Nephron progenitor cell (in vitro differentiated cells): ENCODE results near the gene HSD3B2.
A peak's percentile ranks its signal among the peaks of the same experiment; 100 is the strongest.
"Not testable (repeated sequence)": the region's sequence is repeated elsewhere in the genome, so short reads cannot be mapped to it uniquely, and the experiment has no call there.

Experiments used
- DNase-seq: peaks from one replicate; pipeline ENCODE4 v3.0.0; 2021
- H3K27ac Mint-ChIP-seq: 2 replicates; pipeline ENCODE4 v1.8.0; 2021; ENCODE audit warnings: mild to moderate bottlenecking, moderate library complexity, mixed read lengths
- H3K27me3 Mint-ChIP-seq: 2 replicates; pipeline ENCODE4 v1.8.0; 2021; ENCODE audit warnings: mild to moderate bottlenecking, low read depth, mixed read lengths; ENCODE audit not compliant: poor library complexity
- H3K36me3 Mint-ChIP-seq: 2 replicates; pipeline ENCODE4 v1.8.0; 2021; ENCODE audit warnings: low read depth, mixed read lengths
- H3K4me1 Mint-ChIP-seq: 2 replicates; pipeline ENCODE4 v1.8.0; 2021; ENCODE audit warnings: mixed read lengths
- H3K4me3 Mint-ChIP-seq: 2 replicates; pipeline ENCODE4 v1.8.0; 2021; ENCODE audit warnings: mild to moderate bottlenecking, moderate library complexity, mixed read lengths
- H3K9me3 Mint-ChIP-seq: 2 replicates; pipeline ENCODE4 v1.8.0; 2021; ENCODE audit warnings: mild to moderate bottlenecking, moderate library complexity, mixed read lengths
- TF ChIP-seq, protein P1 (sequence below): fragments of 200-600 bp; sonication (generic); IDR thresholded peaks from 2 replicates; pipeline ENCODE4 v1.5.0; 2021; ENCODE audit warnings: antibody characterized with exemption

The HSD3B2 gene

GRCh38 chr1:119372503-119373086, 42.4 kb upstream of the HSD3B2 start:
- Mint-ChIP-seq H3K4me1 (peaks cover 22% of the 10 kb centered on the region), H3K9me3 (no peaks in the 10 kb centered on the region), H3K27me3 (no peaks in the 10 kb centered on the region), H3K4me3 (no peak overlapping the region), H3K27ac (no peak overlapping the region), H3K36me3 (no peaks in the 10 kb centered on the region)
- TF ChIP-seq, protein P1, sequence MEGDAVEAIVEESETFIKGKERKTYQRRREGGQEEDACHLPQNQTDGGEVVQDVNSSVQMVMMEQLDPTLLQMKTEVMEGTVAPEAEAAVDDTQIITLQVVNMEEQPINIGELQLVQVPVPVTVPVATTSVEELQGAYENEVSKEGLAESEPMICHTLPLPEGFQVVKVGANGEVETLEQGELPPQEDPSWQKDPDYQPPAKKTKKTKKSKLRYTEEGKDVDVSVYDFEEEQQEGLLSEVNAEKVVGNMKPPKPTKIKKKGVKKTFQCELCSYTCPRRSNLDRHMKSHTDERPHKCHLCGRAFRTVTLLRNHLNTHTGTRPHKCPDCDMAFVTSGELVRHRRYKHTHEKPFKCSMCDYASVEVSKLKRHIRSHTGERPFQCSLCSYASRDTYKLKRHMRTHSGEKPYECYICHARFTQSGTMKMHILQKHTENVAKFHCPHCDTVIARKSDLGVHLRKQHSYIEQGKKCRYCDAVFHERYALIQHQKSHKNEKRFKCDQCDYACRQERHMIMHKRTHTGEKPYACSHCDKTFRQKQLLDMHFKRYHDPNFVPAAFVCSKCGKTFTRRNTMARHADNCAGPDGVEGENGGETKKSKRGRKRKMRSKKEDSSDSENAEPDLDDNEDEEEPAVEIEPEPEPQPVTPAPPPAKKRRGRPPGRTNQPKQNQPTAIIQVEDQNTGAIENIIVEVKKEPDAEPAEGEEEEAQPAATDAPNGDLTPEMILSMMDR: peak; percentile 33
- peak; percentile 25 for DNase-seq

DNA sequence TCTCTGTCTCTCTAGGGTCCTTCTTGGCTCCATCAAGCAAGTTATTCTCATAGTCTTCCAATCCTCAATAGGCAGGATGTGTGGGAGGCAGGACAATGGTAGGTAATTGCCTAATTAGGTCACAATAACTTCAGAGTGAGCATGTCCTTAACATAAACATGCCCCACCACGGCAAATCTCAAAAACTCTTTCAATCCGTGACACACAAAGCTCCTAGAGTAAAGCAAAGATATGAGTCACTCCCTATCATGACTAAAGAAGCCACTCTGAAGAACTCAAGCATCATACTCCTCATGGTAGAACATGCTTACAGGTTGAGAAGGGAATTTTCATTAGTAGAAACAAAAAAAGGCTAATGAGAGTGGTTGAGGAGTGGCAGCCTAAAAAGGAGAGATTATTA, 41.5 kb upstream of the HSD3B2 start:
- no peak for DNase-seq
- H3K27ac Mint-ChIP-seq: no peak overlapping the region
- TF ChIP-seq, protein P1: no peak
- H3K4me3 Mint-ChIP-seq: no peak overlapping the region
- no peaks in the 10 kb centered on the region for H3K27me3 Mint-ChIP-seq
- H3K4me1 Mint-ChIP-seq: peaks cover 17% of the 10 kb centered on the region
- H3K36me3 Mint-ChIP-seq: no peaks in the 10 kb centered on the region
- H3K9me3 Mint-ChIP-seq: no peaks in the 10 kb centered on the region

GRCh38 chr1:119374208-119374874, 40.6 kb upstream of the HSD3B2 start:
- Mint-ChIP-seq H3K9me3 (no peaks in the 10 kb centered on the region), H3K36me3 (no peaks in the 10 kb centered on the region), H3K4me1 (peaks cover 17% of the 10 kb centered on the region), H3K4me3 (no peak overlapping the region), H3K27ac (no peak overlapping the region), H3K27me3 (no peaks in the 10 kb centered on the region)
- DNase-seq: no peak
- TF ChIP-seq, protein P1: no peak

DNA sequence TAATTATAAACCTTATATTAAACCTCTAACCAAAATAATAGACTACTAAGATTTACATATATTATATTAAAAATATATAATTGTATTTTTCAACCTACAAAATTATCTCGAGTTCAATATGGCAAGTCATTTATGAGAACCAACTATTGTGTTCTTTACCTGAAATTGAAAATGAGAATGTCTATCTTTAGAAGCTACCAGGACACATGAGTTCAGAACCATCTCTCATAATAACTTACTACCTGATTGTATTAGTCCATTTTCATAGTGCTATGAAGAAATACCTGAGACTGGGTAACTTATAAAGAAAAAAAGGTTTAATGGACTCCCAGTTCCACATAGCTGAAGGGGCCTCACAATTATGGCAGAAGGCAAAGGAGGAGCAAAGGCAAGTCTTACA, 39.6 kb upstream of the HSD3B2 start:
- Mint-ChIP-seq H3K4me3 (no peak overlapping the region), H3K9me3 (no peaks in the 10 kb centered on the region), H3K36me3 (no peaks in the 10 kb centered on the region), H3K27me3 (no peaks in the 10 kb centered on the region), H3K4me1 (peaks cover 17% of the 10 kb centered on the region), H3K27ac (no peak overlapping the region)
- TF ChIP-seq, protein P1: no peak
- no peak for DNase-seq

DNA sequence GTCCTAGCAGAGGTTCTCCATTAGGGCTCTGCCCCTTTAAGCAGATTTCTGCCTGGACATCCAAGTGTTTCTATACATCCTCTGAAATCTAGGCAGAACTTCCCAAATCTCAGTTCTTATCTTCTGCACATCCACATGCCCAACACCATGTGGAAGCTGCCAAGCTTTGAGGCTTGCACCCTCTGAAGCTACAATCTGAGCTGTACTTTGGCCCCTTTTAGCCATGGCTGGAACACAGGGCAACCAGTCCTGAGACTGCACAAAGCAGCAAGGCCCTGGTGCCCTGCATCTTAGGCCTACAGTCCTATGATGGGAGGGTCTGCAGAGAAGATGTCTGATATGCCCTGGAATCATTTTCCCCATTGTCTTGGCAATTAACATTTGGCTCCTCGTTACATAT, 38.4 kb upstream of the HSD3B2 start:
- Mint-ChIP-seq H3K27me3 (no peaks in the 10 kb centered on the region), H3K27ac (no peak overlapping the region), H3K9me3 (no peaks in the 10 kb centered on the region), H3K36me3 (no peaks in the 10 kb centered on the region), H3K4me1 (peaks cover 17% of the 10 kb centered on the region), H3K4me3 (no peak overlapping the region)
- TF ChIP-seq, protein P1: no peak
- no peak for DNase-seq

DNA sequence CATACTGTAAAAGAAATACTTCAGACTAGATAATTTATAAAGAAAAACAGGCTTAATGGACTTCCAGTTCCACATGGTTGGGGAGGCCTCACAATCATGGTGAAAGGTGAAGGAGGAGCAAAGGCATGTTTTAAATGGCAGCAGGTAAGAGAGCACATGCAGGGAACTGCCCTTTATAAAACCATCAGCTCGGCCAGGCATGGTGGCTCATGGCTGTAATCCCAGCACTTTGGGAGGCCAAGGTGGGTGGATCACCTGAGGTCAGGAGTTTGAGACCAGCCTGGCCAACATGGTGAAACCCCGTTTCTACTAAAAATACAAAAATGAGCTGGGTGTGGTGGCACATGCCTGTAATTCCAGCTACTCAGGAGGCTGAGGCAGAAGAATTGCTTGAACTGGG, 37.4 kb upstream of the HSD3B2 start:
- not testable (repeated sequence) for H3K27ac Mint-ChIP-seq, DNase-seq, H3K27me3 Mint-ChIP-seq, H3K36me3 Mint-ChIP-seq, H3K9me3 Mint-ChIP-seq, H3K4me3 Mint-ChIP-seq
- H3K4me1 Mint-ChIP-seq: peaks cover 10% of the 10 kb centered on the region
